Measurements from ENCODE around the gene AHCTF1. TPM values are rescaled to one million over a fixed set of nuclear protein-coding genes. Genes with fewer than 3 reads are reported as not detected.

AHCTF1 gene
- total and polyA plus RNA-seq, 7 donors, result 3.7 to 61.8 (median 35.7) TPM

- no peak overlapping the region for H3K27ac ChIP-seq
- intact Hi-C loops (cut with DNase I), result no loop called here
- no peaks in the 10 kb centered on the region for H3K36me3 ChIP-seq
- peaks cover 0 to 33% (median 0%) of the 10 kb centered on the region in 3 donors for H3K27me3 ChIP-seq
- H3K4me3 ChIP-seq, result no peak overlapping the region
- no peak for DNase-seq
- no peak for TF ChIP-seq EP300 (IDR thresholded peaks at IDR 0.05)
- no peak for TF ChIP-seq POLR2AphosphoS5 (IDR thresholded peaks at IDR 0.05)
- H3K4me1 ChIP-seq, result peaks cover 0 to 12% (median 7%) of the 10 kb centered on the region in 4 donors
- 21 to 77% methylated on average over 27 of the region's 27 CpGs for WGBS, 2 donors
- H3K9me3 ChIP-seq, result no peaks in the 10 kb centered on the region
Observed at GRCh38 chr1:246794828-246795671, 136.7 kb downstream of the AHCTF1 start.

- peaks cover 0 to 19% (median 14%) of the 10 kb centered on the region in 4 donors for H3K4me1 ChIP-seq
- H3K27me3 ChIP-seq, result peaks cover 0 to 37% (median 0%) of the 10 kb centered on the region in 3 donors
- DNase-seq, result no peak
- H3K36me3 ChIP-seq, result no peaks in the 10 kb centered on the region
- intact Hi-C loops (cut with DNase I), result no loop called here
- no peak overlapping the region for H3K27ac ChIP-seq
- no peak for TF ChIP-seq EP300 (IDR thresholded peaks at IDR 0.05)
- TF ChIP-seq POLR2A (IDR thresholded peaks at IDR 0.05), result no peak
- TF ChIP-seq, protein P1, sequence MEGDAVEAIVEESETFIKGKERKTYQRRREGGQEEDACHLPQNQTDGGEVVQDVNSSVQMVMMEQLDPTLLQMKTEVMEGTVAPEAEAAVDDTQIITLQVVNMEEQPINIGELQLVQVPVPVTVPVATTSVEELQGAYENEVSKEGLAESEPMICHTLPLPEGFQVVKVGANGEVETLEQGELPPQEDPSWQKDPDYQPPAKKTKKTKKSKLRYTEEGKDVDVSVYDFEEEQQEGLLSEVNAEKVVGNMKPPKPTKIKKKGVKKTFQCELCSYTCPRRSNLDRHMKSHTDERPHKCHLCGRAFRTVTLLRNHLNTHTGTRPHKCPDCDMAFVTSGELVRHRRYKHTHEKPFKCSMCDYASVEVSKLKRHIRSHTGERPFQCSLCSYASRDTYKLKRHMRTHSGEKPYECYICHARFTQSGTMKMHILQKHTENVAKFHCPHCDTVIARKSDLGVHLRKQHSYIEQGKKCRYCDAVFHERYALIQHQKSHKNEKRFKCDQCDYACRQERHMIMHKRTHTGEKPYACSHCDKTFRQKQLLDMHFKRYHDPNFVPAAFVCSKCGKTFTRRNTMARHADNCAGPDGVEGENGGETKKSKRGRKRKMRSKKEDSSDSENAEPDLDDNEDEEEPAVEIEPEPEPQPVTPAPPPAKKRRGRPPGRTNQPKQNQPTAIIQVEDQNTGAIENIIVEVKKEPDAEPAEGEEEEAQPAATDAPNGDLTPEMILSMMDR (IDR thresholded peaks at IDR 0.05), result no peak
- TF ChIP-seq POLR2AphosphoS5 (IDR thresholded peaks at IDR 0.05), result no peak
- H3K4me3 ChIP-seq, result no peak overlapping the region
- 47 to 57% methylated on average over 18 of the region's 18 CpGs for WGBS, 2 donors
- no peaks in the 10 kb centered on the region for H3K9me3 ChIP-seq
Observed at GRCh38 chr1:246794048-246794827, 137.5 kb downstream of the AHCTF1 start.

DNA sequence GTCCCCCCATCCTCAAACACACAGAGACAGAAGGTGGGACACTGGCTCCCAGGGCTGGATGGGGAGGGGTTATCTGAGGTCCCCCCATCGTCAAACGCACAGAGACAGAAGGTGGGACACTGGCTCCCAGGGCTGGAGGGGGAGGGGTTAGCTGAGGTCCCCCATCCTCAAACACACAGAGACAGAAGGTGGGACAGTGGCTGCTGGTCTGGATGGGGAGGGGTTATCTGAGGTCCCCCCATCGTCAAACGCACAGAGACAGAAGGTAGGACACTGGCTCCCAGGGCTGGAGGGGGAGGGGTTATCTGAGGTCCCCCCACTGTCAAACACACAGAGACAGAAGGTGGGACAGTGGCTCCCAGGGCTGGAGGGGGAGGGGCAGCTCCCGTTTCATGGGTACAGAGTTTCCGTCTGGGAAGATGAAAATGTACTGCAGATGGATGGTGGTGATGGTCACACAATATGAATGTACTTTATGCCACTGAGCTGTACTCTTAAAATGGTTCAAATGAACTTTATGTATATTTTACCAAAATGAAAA is 138.3 kb downstream of the AHCTF1 start:
- TF ChIP-seq EP300 (IDR thresholded peaks at IDR 0.05), result no peak
- no peak for TF ChIP-seq POLR2AphosphoS5 (IDR thresholded peaks at IDR 0.05)
- TF ChIP-seq, protein P1 (IDR thresholded peaks at IDR 0.05), result no peak
- no peak for TF ChIP-seq POLR2A (IDR thresholded peaks at IDR 0.05)
- Histone ChIP-seq H3K36me3 (no peaks in the 10 kb centered on the region), H3K4me3 (no peak overlapping the region), H3K4me1 (peaks cover 0 to 27% (median 21%) of the 10 kb centered on the region in 4 donors), H3K9me3 (no peaks in the 10 kb centered on the region), H3K27me3 (peaks cover 0 to 34% (median 0%) of the 10 kb centered on the region in 3 donors), H3K27ac (no peak overlapping the region)
- intact Hi-C loops (cut with DNase I), result no loop called here
- 36 to 58% methylated on average over 6 of the region's 6 CpGs for WGBS, 2 donors
- DNase-seq, result no peak

DNA sequence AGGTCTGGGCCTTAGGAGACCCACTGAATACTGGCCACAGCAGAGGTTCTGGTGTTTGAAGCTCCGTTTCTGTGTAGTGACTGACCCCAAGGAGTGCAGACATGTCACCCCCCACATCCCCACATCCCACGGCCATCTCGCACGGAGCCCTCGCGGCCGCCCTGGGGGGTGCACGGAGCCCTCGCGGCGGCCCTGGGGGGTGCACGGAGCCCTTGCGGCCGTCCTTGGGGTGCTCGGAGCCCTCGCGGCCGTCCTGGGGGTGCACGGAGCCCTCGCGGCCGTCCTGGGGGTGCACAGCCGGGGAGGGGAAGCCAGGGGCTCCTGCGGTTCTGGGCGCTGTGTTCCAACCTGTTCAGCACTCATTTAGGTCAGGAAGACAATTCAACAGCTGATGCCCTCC is 139.1 kb downstream of the AHCTF1 start:
- WGBS, 2 donors, result 92 to 93% methylated on average over 25 of the region's 25 CpGs
- no peak overlapping the region for H3K27ac ChIP-seq
- H3K36me3 ChIP-seq, result no peaks in the 10 kb centered on the region
- intact Hi-C loops (cut with DNase I), result no loop called here
- H3K9me3 ChIP-seq, result no peaks in the 10 kb centered on the region
- TF ChIP-seq, protein P1 (IDR thresholded peaks at IDR 0.05), result no peak
- TF ChIP-seq POLR2AphosphoS5 (IDR thresholded peaks at IDR 0.05) (no peak), EP300 (IDR thresholded peaks at IDR 0.05) (no peak), POLR2A (IDR thresholded peaks at IDR 0.05) (no peak)
- DNase-seq, result no peak
- peaks cover 0 to 31% (median 0%) of the 10 kb centered on the region in 3 donors for H3K27me3 ChIP-seq
- no peak overlapping the region for H3K4me3 ChIP-seq
- H3K4me1 ChIP-seq, result peaks cover 0 to 28% (median 22%) of the 10 kb centered on the region in 4 donors

Measured in sigmoid colon (tissue), 7 donors.